Mesothelial cell of epicardium (in vitro differentiated cells): ENCODE data around the gene IGFBP2. TPM values are rescaled to one million over a fixed set of nuclear protein-coding genes. Genes with fewer than 3 reads are reported as not detected.

Experiments used
- DNase-seq, 2 experiments: peaks; one replicate each; pipeline ENCODE4 v3.0.0; 2021; ENCODE audit warnings: low spot score in 2 of 2; ENCODE audit not compliant: unreplicated experiment in 2 of 2
- H3K27ac Mint-ChIP-seq: 2 replicates; pipeline ENCODE4 v1.8.0; 2021; ENCODE audit warnings: mixed read lengths
- H3K27me3 Mint-ChIP-seq: 2 replicates; pipeline ENCODE4 v1.8.0; 2021; ENCODE audit warnings: low read depth, mixed read lengths
- H3K36me3 Mint-ChIP-seq: 2 replicates; pipeline ENCODE4 v1.8.0; 2021; ENCODE audit warnings: mixed read lengths
- H3K4me1 Mint-ChIP-seq: 2 replicates; pipeline ENCODE4 v1.8.0; 2021; ENCODE audit warnings: mixed read lengths
- H3K4me3 Mint-ChIP-seq: 2 replicates; pipeline ENCODE4 v1.8.0; 2021; ENCODE audit warnings: mild to moderate bottlenecking, moderate library complexity, mixed read lengths
- H3K9me3 Mint-ChIP-seq: 2 replicates; pipeline ENCODE4 v1.8.0; 2021; ENCODE audit warnings: mixed read lengths
- CTCF ChIP-seq: fragments of 200-600 bp; sonication (generic); IDR thresholded peaks from one replicate; pipeline ENCODE4 v1.5.0; 2021; ENCODE audit warnings: antibody characterized with exemption; ENCODE audit not compliant: unreplicated experiment
- total RNA-seq: library from RNA; stranded (reverse); gene quantifications from 3 replicates; pipeline ENCODE4 v1.2.1, GENCODE V29; 2021

Gene IGFBP2
- total RNA-seq, 1 donor from 2014 or later = 376 TPM

GRCh38 chr2:216636551-216637450 is 3.6 kb downstream of the IGFBP2 start:
- peaks cover 14% of the 10 kb centered on the region for H3K36me3 Mint-ChIP-seq
- no peaks in the 10 kb centered on the region for H3K27me3 Mint-ChIP-seq
- TF ChIP-seq CTCF = no peak
- DNase-seq = peak in 1 of 2 experiments; percentile 62
- H3K4me3 Mint-ChIP-seq = peak overlapping the region; percentile 95
- peaks cover 46% of the 10 kb centered on the region for H3K4me1 Mint-ChIP-seq
- peak overlapping the region; percentile 86 for H3K27ac Mint-ChIP-seq
- no peaks in the 10 kb centered on the region for H3K9me3 Mint-ChIP-seq

GRCh38 chr2:216637472-216637871 is 4.3 kb downstream of the IGFBP2 start:
- no peaks in the 10 kb centered on the region for H3K27me3 Mint-ChIP-seq
- H3K27ac Mint-ChIP-seq = peak overlapping the region; percentile 86
- H3K4me1 Mint-ChIP-seq = peaks cover 42% of the 10 kb centered on the region
- no peak for TF ChIP-seq CTCF
- H3K9me3 Mint-ChIP-seq = no peaks in the 10 kb centered on the region
- no peak for DNase-seq
- H3K36me3 Mint-ChIP-seq = peaks cover 16% of the 10 kb centered on the region
- peak overlapping the region; percentile 48 for H3K4me3 Mint-ChIP-seq

- Mint-ChIP-seq H3K27ac (peak overlapping the region; percentile 85), H3K4me3 (no peak overlapping the region), H3K27me3 (no peaks in the 10 kb centered on the region), H3K9me3 (no peaks in the 10 kb centered on the region), H3K4me1 (peaks cover 17% of the 10 kb centered on the region), H3K36me3 (peaks cover 40% of the 10 kb centered on the region)
- TF ChIP-seq CTCF = no peak
- no peak for DNase-seq
Measured at GRCh38 chr2:216643986-216644659, 10.9 kb downstream of the IGFBP2 start.

GRCh38 chr2:216644842-216645635 is 11.8 kb downstream of the IGFBP2 start:
- no peak for DNase-seq
- H3K27me3 Mint-ChIP-seq = no peaks in the 10 kb centered on the region
- no peak for TF ChIP-seq CTCF
- H3K27ac Mint-ChIP-seq = peak overlapping the region; percentile 85
- peaks cover 17% of the 10 kb centered on the region for H3K4me1 Mint-ChIP-seq
- H3K36me3 Mint-ChIP-seq = peaks cover 38% of the 10 kb centered on the region
- no peak overlapping the region for H3K4me3 Mint-ChIP-seq
- no peaks in the 10 kb centered on the region for H3K9me3 Mint-ChIP-seq

GRCh38 chr2:216645636-216645950 is 12.4 kb downstream of the IGFBP2 start:
- Mint-ChIP-seq H3K27me3 (no peaks in the 10 kb centered on the region), H3K27ac (no peak overlapping the region)

More at GRCh38 chr2:216645636-216645950, 12.4 kb downstream of the IGFBP2 start:
- no peak for TF ChIP-seq CTCF
- Mint-ChIP-seq H3K4me1 (peaks cover 17% of the 10 kb centered on the region), H3K4me3 (no peak overlapping the region), H3K36me3 (peaks cover 33% of the 10 kb centered on the region), H3K9me3 (no peaks in the 10 kb centered on the region)
- DNase-seq = no peak
